Hepatocyte (in vitro differentiated cells): ENCODE data around the gene SPATA1. TPM values are rescaled to one million over a fixed set of nuclear protein-coding genes. Genes with fewer than 3 reads are reported as not detected.

Experiments used
- DNase-seq: peaks from one replicate; pipeline ENCODE4 v3.0.0-alpha.2; 2016; ENCODE audit warnings: low spot score
- H2AFZ ChIP-seq: fragments of 200-600 bp; sonication (generic); 2 replicates; pipeline ENCODE4 v1.6.0; 2016; ENCODE audit warnings: antibody characterized with exemption, mild to moderate bottlenecking
- H3K27ac ChIP-seq: fragments of 200-600 bp; sonication (generic); 2 replicates; pipeline ENCODE4 v1.5.1; 2016; ENCODE audit warnings: mild to moderate bottlenecking
- H3K27me3 ChIP-seq: fragments of 200-600 bp; sonication (generic); 2 replicates; pipeline ENCODE4 v1.6.1; 2016
- H3K36me3 ChIP-seq: fragments of 200-600 bp; sonication (generic); replicated peaks from 2 replicates; pipeline ENCODE4 v1.5.1; 2016; ENCODE audit warnings: low read depth; ENCODE audit not compliant: insufficient read depth
- H3K4me1 ChIP-seq: fragments of 200-600 bp; sonication (generic); 2 replicates; pipeline ENCODE4 v1.5.1; 2016; ENCODE audit warnings: mild to moderate bottlenecking, moderate library complexity; ENCODE audit not compliant: insufficient read depth
- H3K4me2 ChIP-seq: fragments of 200-600 bp; sonication (generic); 2 replicates; pipeline ENCODE4 v1.6.0; 2016
- H3K4me3 ChIP-seq: fragments of 200-600 bp; sonication (generic); 2 replicates; pipeline ENCODE4 v1.5.1; 2016; ENCODE audit warnings: mild to moderate bottlenecking
- H3K79me2 ChIP-seq: fragments of 200-600 bp; sonication (generic); 2 replicates; pipeline ENCODE4 v1.6.0; 2017; ENCODE audit warnings: mild to moderate bottlenecking
- H3K9me2 ChIP-seq: fragments of 200-600 bp; sonication (generic); replicated peaks from 2 replicates; pipeline ENCODE4 v1.6.0; 2017; ENCODE audit warnings: mild to moderate bottlenecking; ENCODE audit not compliant: insufficient read depth
- H3K9me3 ChIP-seq: fragments of 200-600 bp; sonication (generic); 2 replicates; pipeline ENCODE4 v1.5.1; 2016; ENCODE audit warnings: low read depth, mild to moderate bottlenecking
- H4K20me1 ChIP-seq: fragments of 200-600 bp; sonication (generic); 2 replicates; pipeline ENCODE4 v1.6.0; 2016; ENCODE audit warnings: mild to moderate bottlenecking; ENCODE audit not compliant: insufficient read depth, poor library complexity, severe bottlenecking
- CTCF ChIP-seq: fragments of 200-600 bp; sonication (generic); IDR thresholded peaks from 2 replicates; pipeline ENCODE4 v1.5.1; 2016; ENCODE audit warnings: antibody characterized with exemption, mild to moderate bottlenecking; ENCODE audit not compliant: poor library complexity
- EZH2 ChIP-seq: fragments of 200-600 bp; sonication (generic); IDR thresholded peaks from 2 replicates; pipeline ENCODE4 v1.6.1; 2016; ENCODE audit warnings: antibody characterized with exemption, mild to moderate bottlenecking, borderline replicate concordance
- EZH2phosphoT487 ChIP-seq: fragments of 200-600 bp; sonication (generic); IDR thresholded peaks from one replicate; pipeline ENCODE4 v1.6.1; 2018; ENCODE audit warnings: antibody characterized with exemption, mild to moderate bottlenecking, low read depth, moderate library complexity; ENCODE audit not compliant: unreplicated experiment, severe bottlenecking
- WGBS: methylation state at CpG from one replicate; pipeline ENCODE4 v1.1.6; 2016; ENCODE audit warnings: low lambda C conversion rate; ENCODE audit errors: missing lambda C conversion rate; 5-methylcytosine and 5-hydroxymethylcytosine counted together
- polyA plus RNA-seq: library from polyadenylated mRNA; unstranded; fragments of >200 nt; fragmentation: Nextera tagmentation; extraction: Ambion mirVana; gene quantifications from 2 replicates; pipeline ENCODE4 v1.2.1, GENCODE V29; 2016
- total RNA-seq: library from RNA; depleted of rRNA; stranded (reverse); fragments of >200 nt; gene quantifications from 2 replicates; pipeline ENCODE4 v1.2.3, GENCODE V29; 2014

Gene SPATA1
- total and polyA plus RNA-seq, 2 experiments from 2014 or later: 0.70 to 0.90 TPM

- Histone ChIP-seq H4K20me1 (peaks cover 2% of the 10 kb centered on the region), H3K4me3 (no peak overlapping the region), H3K36me3 (peaks cover 2% of the 10 kb centered on the region), H3K27ac (no peak overlapping the region), H3K79me2 (peaks cover 21% of the 10 kb centered on the region), H2AFZ (no peak overlapping the region), H3K4me1 (no peaks in the 10 kb centered on the region), H3K4me2 (no peak overlapping the region), H3K9me2 (no peaks in the 10 kb centered on the region), H3K9me3 (no peaks in the 10 kb centered on the region), H3K27me3 (no peaks in the 10 kb centered on the region)
- TF ChIP-seq CTCF (no peak), EZH2phosphoT487 (no peak), EZH2 (no peak)
- 25% methylated on average over 1 of the region's 1 CpG for WGBS
- DNase-seq: no peak
Observed at GRCh38 chr1:84492726-84493125, 13.5 kb upstream of the SPATA1 start.

GRCh38 chr1:84493747-84494146 is 12.4 kb upstream of the SPATA1 start:
- TF ChIP-seq EZH2: no peak
- TF ChIP-seq EZH2phosphoT487: no peak
- TF ChIP-seq CTCF: no peak
- no peaks in the 10 kb centered on the region for H3K27me3 ChIP-seq
- peaks cover 21% of the 10 kb centered on the region for H3K79me2 ChIP-seq
- H3K9me2 ChIP-seq: no peaks in the 10 kb centered on the region
- no peak overlapping the region for H3K4me2 ChIP-seq
- no peaks in the 10 kb centered on the region for H3K9me3 ChIP-seq
- no peak overlapping the region for H3K4me3 ChIP-seq
- H4K20me1 ChIP-seq: peaks cover 11% of the 10 kb centered on the region
- no peak for DNase-seq
- peaks cover 2% of the 10 kb centered on the region for H3K36me3 ChIP-seq
- H3K4me1 ChIP-seq: no peaks in the 10 kb centered on the region
- no peak overlapping the region for H2AFZ ChIP-seq
- WGBS: 91% methylated on average over 1 of the region's 1 CpG
- no peak overlapping the region for H3K27ac ChIP-seq

DNA sequence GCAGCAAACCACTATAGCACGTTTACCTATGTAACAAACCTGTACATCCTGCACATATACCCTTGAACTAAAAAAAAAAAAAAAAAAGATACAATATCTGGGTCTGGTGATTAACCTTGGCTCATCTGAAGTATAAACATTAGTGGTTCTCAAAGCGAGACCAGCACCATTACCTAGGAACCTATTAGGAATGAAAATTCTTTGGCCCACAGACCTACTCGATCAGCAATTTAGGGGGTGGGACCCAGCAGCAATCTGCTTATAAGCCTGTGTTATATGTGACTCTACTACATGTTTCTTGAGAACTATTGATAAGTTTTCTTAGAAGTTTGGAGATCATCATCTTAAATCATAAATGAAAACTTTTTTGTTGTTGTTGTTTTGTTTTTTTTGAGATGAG is 9.7 kb upstream of the SPATA1 start:
- H3K36me3 ChIP-seq: peaks cover 2% of the 10 kb centered on the region
- 97% methylated on average over 3 of the region's 3 CpGs for WGBS

DNA sequence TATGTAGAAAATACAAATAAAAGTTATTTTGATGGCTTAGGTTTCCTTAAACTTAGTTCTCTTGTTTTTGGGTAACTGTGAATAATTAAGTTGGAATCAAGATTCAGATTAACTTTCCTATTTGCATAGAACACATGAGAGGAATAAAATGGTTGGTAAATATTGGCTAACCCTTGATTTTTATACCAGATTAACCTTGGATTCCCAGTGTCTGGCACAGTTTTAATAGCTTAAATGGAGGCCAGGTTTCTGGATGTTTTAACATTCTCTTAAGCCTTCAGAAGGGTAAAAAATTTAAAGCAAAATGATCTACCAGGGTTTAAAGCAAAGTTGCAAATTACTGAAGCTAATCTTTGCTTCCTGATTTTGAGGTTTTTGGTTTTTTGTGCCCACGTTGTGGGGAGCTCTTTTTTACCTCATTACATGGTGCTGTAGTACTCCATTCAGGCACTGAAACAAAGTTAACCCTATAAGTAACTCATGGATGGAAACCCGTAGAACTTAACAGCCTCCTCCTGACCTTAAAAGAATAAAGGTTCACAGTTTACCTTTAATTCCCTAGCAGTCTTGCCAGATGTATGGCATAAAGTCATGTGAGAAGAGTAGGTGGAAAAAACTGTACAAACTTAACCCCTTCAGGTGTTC is 8.4 kb upstream of the SPATA1 start:
- H3K4me2 ChIP-seq: no peak overlapping the region
- H3K79me2 ChIP-seq: peaks cover 52% of the 10 kb centered on the region
- H3K4me3 ChIP-seq: no peak overlapping the region
- H3K27ac ChIP-seq: no peak overlapping the region
- no peaks in the 10 kb centered on the region for H3K9me3 ChIP-seq
- H3K4me1 ChIP-seq: peaks cover 3% of the 10 kb centered on the region
- H3K9me2 ChIP-seq: no peaks in the 10 kb centered on the region
- no peaks in the 10 kb centered on the region for H3K27me3 ChIP-seq
- H4K20me1 ChIP-seq: peaks cover 47% of the 10 kb centered on the region
- no peak overlapping the region for H2AFZ ChIP-seq
- peaks cover 2% of the 10 kb centered on the region for H3K36me3 ChIP-seq
- 57% methylated on average over 2 of the region's 2 CpGs for WGBS
- no peak for DNase-seq
- TF ChIP-seq EZH2phosphoT487: no peak
- TF ChIP-seq EZH2: no peak
- no peak for TF ChIP-seq CTCF

More for the DNA sequence above, 9.7 kb upstream of the SPATA1 start:
- no peak overlapping the region for H3K4me2 ChIP-seq
- no peaks in the 10 kb centered on the region for H3K27me3 ChIP-seq
- H3K4me1 ChIP-seq: no peaks in the 10 kb centered on the region
- no peak overlapping the region for H3K27ac ChIP-seq
- peaks cover 42% of the 10 kb centered on the region for H3K79me2 ChIP-seq
- no peaks in the 10 kb centered on the region for H3K9me3 ChIP-seq
- H2AFZ ChIP-seq: no peak overlapping the region
- peaks cover 37% of the 10 kb centered on the region for H4K20me1 ChIP-seq
- no peak overlapping the region for H3K4me3 ChIP-seq
- no peaks in the 10 kb centered on the region for H3K9me2 ChIP-seq
- TF ChIP-seq EZH2: no peak
- DNase-seq: no peak
